ENCODE data around the gene VASH1.

GRCh38 chr14:76767681-76768656, 6.7 kb downstream of the VASH1 start:
- TF ChIP-seq GATA3 (IDR thresholded peaks at IDR 0.05; ENCODE audit: low read depth, low read length): no peak
- TF ChIP-seq GATA2 (IDR thresholded peaks at IDR 0.05; ENCODE audit: low read depth, low read length): no peak
